HEK293T (cell line): Measurements from ENCODE around the gene GPRASP2.

Source experiments
- CTBP1 ChIP-seq: fragments of 450-650 bp; IDR thresholded peaks from 2 replicates; pipeline ENCODE4 v1.6.1; 2016; ENCODE audit warnings: borderline replicate concordance
- ELF4 ChIP-seq: fragments of 450-650 bp; IDR thresholded peaks from 2 replicates; pipeline ENCODE4 v1.6.1; 2017; ENCODE audit warnings: antibody characterized with exemption
- ZNF384 ChIP-seq: fragments of 450-650 bp; IDR thresholded peaks from 2 replicates; pipeline ENCODE4 v1.6.1; 2016

DNA sequence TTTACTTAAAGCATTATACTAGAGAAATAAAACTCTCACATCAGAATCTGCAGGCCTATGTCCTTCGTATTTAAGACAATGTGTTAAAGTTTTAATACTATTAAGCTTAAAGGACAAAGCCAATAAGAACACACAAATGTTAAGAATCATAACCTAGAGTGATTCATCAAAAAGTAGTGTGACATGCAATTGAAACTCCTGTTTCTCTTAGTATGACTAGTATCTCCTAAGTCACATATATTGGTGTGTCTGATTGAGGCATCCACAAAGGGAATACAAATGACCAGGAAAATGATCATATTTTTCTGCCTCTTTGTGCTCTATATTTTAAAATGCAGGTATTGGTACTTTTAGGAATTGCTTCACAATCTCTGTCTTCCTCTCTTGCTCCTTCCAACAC lies 32.1 kb downstream of the GPRASP2 start:
- TF ChIP-seq ELF4 (no peak), ZNF384 (no peak), CTBP1 (no peak)
